H9 (cell line): ENCODE results near the gene TLR8. TPM values are rescaled to one million over a fixed set of nuclear protein-coding genes. Genes with fewer than 3 reads are reported as not detected.

Experiments
- DNase-seq: peaks from one replicate; pipeline ENCODE4 v3.0.0-alpha.2; 2017
- H2AFZ ChIP-seq: one replicate; pipeline ENCODE4 v1.6.1; 2013; ENCODE audit warnings: mild to moderate bottlenecking, low read length, control low read depth, moderate library complexity
- H2AK5ac ChIP-seq: 2 replicates; pipeline ENCODE4 v1.6.1; 2013; ENCODE audit warnings: low read length, control low read depth, mixed read lengths; ENCODE audit not compliant: insufficient read length
- H2BK120ac ChIP-seq: one replicate; pipeline ENCODE4 v1.6.1; 2013; ENCODE audit warnings: low read depth, mild to moderate bottlenecking, low read length, control low read depth, inconsistent platforms; ENCODE audit not compliant: poor library complexity, severe bottlenecking
- H2BK12ac ChIP-seq: 2 replicates; pipeline ENCODE4 v1.6.1; 2013; ENCODE audit warnings: low read length, control low read depth, mixed read lengths, low read depth; ENCODE audit not compliant: insufficient read length
- H2BK15ac ChIP-seq: 2 replicates; pipeline ENCODE4 v1.6.1; 2013; ENCODE audit warnings: low read depth, low read length, control low read depth
- H2BK20ac ChIP-seq: one replicate; pipeline ENCODE4 v1.6.1; 2013; ENCODE audit warnings: low read depth, mild to moderate bottlenecking, low read length, control low read depth, inconsistent platforms; ENCODE audit not compliant: poor library complexity, severe bottlenecking
- H2BK5ac ChIP-seq: 2 replicates; pipeline ENCODE4 v1.6.1; 2013; ENCODE audit warnings: low read length, control low read depth, mixed read lengths; ENCODE audit not compliant: insufficient read length
- H3K14ac ChIP-seq: 2 replicates; pipeline ENCODE4 v1.6.1; 2013; ENCODE audit warnings: low read length, control low read depth; ENCODE audit not compliant: insufficient read depth
- H3K18ac ChIP-seq: 2 replicates; pipeline ENCODE4 v1.6.1; 2013; ENCODE audit warnings: low read depth, mild to moderate bottlenecking, mixed read lengths, low read length, control low read depth; ENCODE audit not compliant: insufficient read length
- H3K23ac ChIP-seq: 2 replicates; pipeline ENCODE4 v1.6.1; 2013; ENCODE audit warnings: low read length, control low read depth, mixed read lengths, low read depth; ENCODE audit not compliant: insufficient read length
- H3K23me2 ChIP-seq: 2 replicates; pipeline ENCODE4 v1.6.1; 2013; ENCODE audit warnings: low read depth, mild to moderate bottlenecking, mixed read lengths, low read length, control low read depth; ENCODE audit not compliant: insufficient read length, poor library complexity, severe bottlenecking
- H3K27ac ChIP-seq: 2 replicates; pipeline ENCODE4 v1.5.1; 2013; ENCODE audit warnings: low read length, control low read depth, mixed read lengths, low read depth; ENCODE audit not compliant: insufficient read length
- H3K27me3 ChIP-seq: 2 replicates; pipeline ENCODE4 v1.6.1; 2013; ENCODE audit warnings: low read length, control low read depth, inconsistent platforms; ENCODE audit not compliant: insufficient read depth
- H3K4ac ChIP-seq: 2 replicates; pipeline ENCODE4 v1.6.1; 2013; ENCODE audit warnings: low read depth, mild to moderate bottlenecking, control low read depth, inconsistent platforms, low read length, moderate library complexity
- H3K4me1 ChIP-seq: 2 replicates; pipeline ENCODE4 v1.6.1; 2013; ENCODE audit warnings: low read length, control low read depth, inconsistent platforms; ENCODE audit not compliant: insufficient read depth
- H3K4me2 ChIP-seq: 2 replicates; pipeline ENCODE4 v1.6.1; 2013; ENCODE audit warnings: low read length, control low read depth, mixed read lengths; ENCODE audit not compliant: insufficient read length, insufficient read depth
- H3K56ac ChIP-seq: 2 replicates; pipeline ENCODE4 v1.6.1; 2013; ENCODE audit warnings: low read depth, mild to moderate bottlenecking, mixed read lengths, low read length, control low read depth; ENCODE audit not compliant: insufficient read length
- H3K79me1 ChIP-seq: 2 replicates; pipeline ENCODE4 v1.6.1; 2013; ENCODE audit warnings: low read depth, mild to moderate bottlenecking, moderate library complexity, low read length, control low read depth, inconsistent platforms; ENCODE audit not compliant: insufficient read depth, poor library complexity, severe bottlenecking
- H3K79me2 ChIP-seq: 2 replicates; pipeline ENCODE4 v1.6.1; 2013; ENCODE audit warnings: low read length, control low read depth, inconsistent platforms; ENCODE audit not compliant: insufficient read depth
- H3K9ac ChIP-seq: 2 replicates; pipeline ENCODE4 v1.6.1; 2013; ENCODE audit warnings: low read length, control low read depth, mixed read lengths; ENCODE audit not compliant: insufficient read length; ENCODE audit errors: extremely low read depth
- H3K9me3 ChIP-seq: one replicate; pipeline ENCODE4 v1.6.1; 2013; ENCODE audit warnings: low read depth, low read length, inconsistent platforms; ENCODE audit not compliant: control insufficient read depth
- H3T11ph ChIP-seq: one replicate; pipeline ENCODE4 v1.6.1; 2013; ENCODE audit warnings: mild to moderate bottlenecking, low read length, control low read depth, inconsistent platforms
- H4K20me1 ChIP-seq: one replicate; pipeline ENCODE4 v1.6.1; 2013; ENCODE audit not compliant: control insufficient read depth, insufficient read length, insufficient read depth
- H4K5ac ChIP-seq: 2 replicates; pipeline ENCODE4 v1.6.1; 2013; ENCODE audit warnings: low read depth, mild to moderate bottlenecking, mixed read lengths, low read length, control low read depth; ENCODE audit not compliant: insufficient read length
- H4K8ac ChIP-seq: replicated peaks from 2 replicates; pipeline ENCODE4 v1.6.1; 2013; ENCODE audit warnings: low read length, control low read depth, mixed read lengths, low read depth; ENCODE audit not compliant: insufficient read length
- H4K91ac ChIP-seq: 2 replicates; pipeline ENCODE4 v1.6.1; 2013; ENCODE audit warnings: low read depth, mild to moderate bottlenecking, moderate library complexity, mixed read lengths, low read length, control low read depth; ENCODE audit not compliant: insufficient read length
- H3K27ac Mint-ChIP-seq, 3 experiments: 2 replicates in 2 of 3; 3 replicates in 1 of 3; pipeline ENCODE4 v1.8.0; 2020 to 2021; ENCODE audit warnings: mixed read lengths in 3 of 3, mild to moderate bottlenecking in 1 of 3, moderate library complexity in 1 of 3
- H3K27me3 Mint-ChIP-seq: 2 replicates; pipeline ENCODE4 v1.8.0; 2021; ENCODE audit warnings: low read depth, mild to moderate bottlenecking, moderate library complexity, mixed read lengths
- H3K36me3 Mint-ChIP-seq, 3 experiments: 2 replicates in 2 of 3; 3 replicates in 1 of 3; pipeline ENCODE4 v1.8.0; 2020 to 2021; ENCODE audit warnings: low read depth in 3 of 3, mixed read lengths in 3 of 3; ENCODE audit not compliant: insufficient read depth in 1 of 3
- H3K4me1 Mint-ChIP-seq, 2 experiments: 2 replicates each; pipeline ENCODE4 v1.8.0; 2020; ENCODE audit warnings: mixed read lengths in 2 of 2
- H3K4me3 Mint-ChIP-seq, 2 experiments: 2 replicates in 1 of 2; 3 replicates in 1 of 2; pipeline ENCODE4 v1.8.0; 2020 to 2021; ENCODE audit warnings: mild to moderate bottlenecking in 2 of 2, mixed read lengths in 2 of 2, moderate library complexity in 1 of 2
- H3K9me3 Mint-ChIP-seq, 2 experiments: 2 replicates in 1 of 2; 3 replicates in 1 of 2; pipeline ENCODE4 v1.8.0; 2020; ENCODE audit warnings: mild to moderate bottlenecking in 2 of 2, mixed read lengths in 2 of 2, moderate library complexity in 1 of 2
- CTCF ChIP-seq: fragments of 200-600 bp; sonication (generic); conservative IDR thresholded peaks from 3 replicates; pipeline ENCODE4 v1.8.0; 2021; ENCODE audit warnings: antibody characterized with exemption, mild to moderate bottlenecking
- total RNA-seq: library from RNA; stranded (reverse); gene quantifications from 2 replicates; pipeline ENCODE4 v1.2.1, GENCODE V29; 2021

Gene TLR8
- total RNA-seq, 1 experiment from 2014 or later, result not detected

- Histone ChIP-seq H3K27ac (no peak overlapping the region), H3K27me3 (no peaks in the 10 kb centered on the region), H4K91ac (no peak overlapping the region), H2BK12ac (no peak overlapping the region), H3T11ph (no peak overlapping the region), H2BK120ac (no peak overlapping the region), H4K20me1 (no peaks in the 10 kb centered on the region), H2BK15ac (no peak overlapping the region), H3K4ac (no peak overlapping the region), H2AK5ac (no peak overlapping the region), H3K18ac (no peak overlapping the region), H4K8ac (no peak overlapping the region), H2AFZ (no peak overlapping the region), H3K9ac (no peak overlapping the region), H3K23ac (no peak overlapping the region), H4K5ac (no peak overlapping the region), H3K14ac (no peak overlapping the region), H3K79me1 (no peaks in the 10 kb centered on the region), H3K56ac (no peak overlapping the region), H3K23me2 (no peaks in the 10 kb centered on the region), H2BK5ac (no peak overlapping the region), H3K4me2 (no peak overlapping the region), H3K9me3 (no peaks in the 10 kb centered on the region), H3K4me1 (no peaks in the 10 kb centered on the region), H2BK20ac (no peak overlapping the region), H3K79me2 (no peaks in the 10 kb centered on the region)
- no peak for TF ChIP-seq CTCF
- H3K4me1 Mint-ChIP-seq, result no peaks in the 10 kb centered on the region
- DNase-seq, result no peak
- H3K27ac Mint-ChIP-seq, result no peak overlapping the region
- H3K27me3 Mint-ChIP-seq, result peaks cover 3% of the 10 kb centered on the region; the same call in 1 of the 2 replicates
- H3K36me3 Mint-ChIP-seq, result peaks cover 1 to 4% (median 2%) of the 10 kb centered on the region in 3 experiments; a peak in 5 of 7 replicates
- peaks cover 59 to 62% of the 10 kb centered on the region in 2 experiments for H3K9me3 Mint-ChIP-seq
- H3K4me3 Mint-ChIP-seq, result no peak overlapping the region
These were observed 16.1 kb downstream of the TLR8 start for GRCh38 chrX:12922599-12922919.
